A549 (cell line): ENCODE results near the gene NAPSA. TPM values are rescaled to one million over a fixed set of nuclear protein-coding genes. Genes with fewer than 3 reads are reported as not detected.
"Not testable (repeated sequence)": the region's sequence is repeated elsewhere in the genome, so short reads cannot be mapped to it uniquely, and the experiment has no call there.

Experiments
- ATAC-seq, 2 experiments: fragments of 200-7000 bp in 1 of 2; fragments of >200 bp in 1 of 2; cut with Nextera tagmentation in 1 of 2; cut with Tn5 transposase in 1 of 2; 3 replicates each; pipeline versions ENCODE4 v1.8.0 to v1.9.1; 2018 to 2020; ENCODE audit warnings: mild to moderate bottlenecking in 1 of 2, moderate library complexity in 1 of 2
- CTCF ChIA-PET: fragments of 300-600 bp; sonication (Branson Sonifier 250); formaldehyde crosslinking; extraction: SDS; loops from one replicate; lab custom pipeline; 2021; ENCODE audit warnings: antibody characterized with exemption, inconsistent platforms; lab: Yijun Ruan, JAX
- POLR2A ChIA-PET: fragments of 350-600 bp; formaldehyde crosslinking; extraction: SDS; loops from one replicate; lab custom pipeline; 2021; ENCODE audit warnings: antibody characterized with exemption, inconsistent platforms; lab: Yijun Ruan, JAX
- DNase-seq, 2 experiments: peaks; one replicate each; pipeline versions ENCODE4 v3.0.0 to v3.0.0-alpha.2; 2011 to 2016; ENCODE audit warnings: low read depth in 1 of 2, low spot score in 1 of 2
- FAIRE-seq: peaks from 2 replicates; lab custom pipeline; 2011; peaks lifted over from hg19 to GRCh38; lab: Jason Lieb, UNC
- H3K27ac ChIP-seq, 2 experiments: fragments of >200 bp; sonication (Bioruptor Twin); formaldehyde crosslinking; 3 replicates each; pipeline ENCODE4 v1.5.1; 2016 to 2017
- H3K4me1 ChIP-seq: fragments of >200 bp; sonication (Bioruptor Twin); formaldehyde crosslinking; 3 replicates; pipeline ENCODE4 v1.6.1; 2016
- H3K4me2 ChIP-seq: fragments of >200 bp; sonication (Bioruptor Twin); formaldehyde crosslinking; 3 replicates; pipeline ENCODE4 v1.6.1; 2016
- H3K4me3 ChIP-seq: fragments of >200 bp; sonication (Bioruptor Twin); formaldehyde crosslinking; 3 replicates; pipeline ENCODE4 v1.5.1; 2016
- H3K9me3 ChIP-seq: fragments of >200 bp; sonication (Bioruptor Twin); formaldehyde crosslinking; 3 replicates; pipeline ENCODE4 v1.6.1; 2016
- BHLHE40 ChIP-seq: IDR thresholded peaks from 2 replicates; pipeline ENCODE4 v1.6.1; 2012; ENCODE audit warnings: low read depth, low read length, inconsistent platforms
- CHD4 ChIP-seq: fragments of 200-600 bp; sonication (generic); IDR thresholded peaks from 2 replicates; pipeline ENCODE4 v1.6.1; 2016; ENCODE audit warnings: antibody characterized with exemption, mild to moderate bottlenecking, borderline replicate concordance
- EHF ChIP-seq: fragments of 250-450 bp; sonication (Bioruptor Pico); IDR thresholded peaks from 2 replicates; pipeline ENCODE4 v1.5.0; 2020; ENCODE audit warnings: mild to moderate bottlenecking
- FOSB ChIP-seq: fragments of 250-450 bp; sonication (Bioruptor Pico); IDR thresholded peaks from 2 replicates; pipeline ENCODE4 v1.5.0; 2020; ENCODE audit warnings: mild to moderate bottlenecking, moderate library complexity
- GATA3 ChIP-seq: IDR thresholded peaks from 2 replicates; pipeline ENCODE4 v1.6.1; 2012; ENCODE audit warnings: borderline replicate concordance
- HMGXB4 ChIP-seq: fragments of 250-450 bp; sonication (Bioruptor Pico); IDR thresholded peaks from 2 replicates; pipeline ENCODE4 v1.5.0; 2021; ENCODE audit warnings: mild to moderate bottlenecking, moderate library complexity, borderline replicate concordance
- JUN ChIP-seq, 2 experiments: fragments of >200 bp; sonication (Bioruptor Twin); formaldehyde crosslinking; IDR thresholded peaks; 2 replicates in 1 of 2; 3 replicates in 1 of 2; pipeline ENCODE4 v1.6.1; 2016 to 2017
- KDM5A ChIP-seq: fragments of 200-600 bp; sonication (generic); IDR thresholded peaks from 2 replicates; pipeline ENCODE4 v1.6.1; 2016; ENCODE audit warnings: antibody characterized with exemption, mild to moderate bottlenecking
- MAX ChIP-seq: IDR thresholded peaks from 2 replicates; pipeline ENCODE4 v1.6.1; 2012
- MAZ ChIP-seq: fragments of 150-350 bp; IDR thresholded peaks from 2 replicates; pipeline ENCODE4 v1.6.1; 2014; ENCODE audit warnings: antibody characterized with exemption, low read depth, low read length, borderline replicate concordance
- PHF8 ChIP-seq: fragments of 200-600 bp; sonication (generic); IDR thresholded peaks from 2 replicates; pipeline ENCODE4 v1.6.1; 2016; ENCODE audit warnings: low read depth, mild to moderate bottlenecking, antibody characterized with exemption, moderate library complexity, borderline replicate concordance
- RARB ChIP-seq: fragments of 250-450 bp; sonication (Bioruptor Pico); IDR thresholded peaks from 2 replicates; pipeline ENCODE4 v1.8.0; 2021; ENCODE audit warnings: mild to moderate bottlenecking, moderate library complexity
- TFCP2L1 ChIP-seq: fragments of 250-450 bp; sonication (Bioruptor Pico); IDR thresholded peaks from 2 replicates; pipeline ENCODE4 v1.5.0; 2021; ENCODE audit warnings: mild to moderate bottlenecking
- ZNF302 ChIP-seq: fragments of 250-450 bp; sonication (Bioruptor Pico); IDR thresholded peaks from 2 replicates; pipeline ENCODE4 v1.9.0; 2021; ENCODE audit warnings: inconsistent platforms, mild to moderate bottlenecking, moderate library complexity
- WGBS: methylation state at CpG from one replicate; pipeline ENCODE4 v1.1.6; 2017; ENCODE audit errors: missing lambda C conversion rate; 5-methylcytosine and 5-hydroxymethylcytosine counted together
- polyA plus RNA-seq, 4 experiments: library from polyadenylated mRNA; depleted of rRNA in 3 of 4; stranded (reverse); fragments of >200 nt; fragmentation: RNase III in 1 of 4; extraction: RNeasy Plus Mini Kit Qiagen cat#74134 plus additional on column Dnase treatment in 1 of 4; gene quantifications; 2 replicates in 3 of 4; 3 replicates in 1 of 4; pipeline ENCODE4 v1.2.3, GENCODE V29; 2011 to 2017
- TF ChIP-seq, protein P1 (sequence below): IDR thresholded peaks from 2 replicates; pipeline ENCODE4 v1.6.1; 2012; ENCODE audit warnings: low read depth, borderline replicate concordance
- TF ChIP-seq, protein P2 (sequence below): fragments of 450-650 bp; IDR thresholded peaks from 2 replicates; pipeline ENCODE4 v1.6.1; 2014; ENCODE audit warnings: antibody characterized with exemption

NAPSA gene
- polyA plus RNA-seq, 2 of the 4 experiments (the other 2 are of a cell fraction) = 1.3 to 1.5 TPM

DNA sequence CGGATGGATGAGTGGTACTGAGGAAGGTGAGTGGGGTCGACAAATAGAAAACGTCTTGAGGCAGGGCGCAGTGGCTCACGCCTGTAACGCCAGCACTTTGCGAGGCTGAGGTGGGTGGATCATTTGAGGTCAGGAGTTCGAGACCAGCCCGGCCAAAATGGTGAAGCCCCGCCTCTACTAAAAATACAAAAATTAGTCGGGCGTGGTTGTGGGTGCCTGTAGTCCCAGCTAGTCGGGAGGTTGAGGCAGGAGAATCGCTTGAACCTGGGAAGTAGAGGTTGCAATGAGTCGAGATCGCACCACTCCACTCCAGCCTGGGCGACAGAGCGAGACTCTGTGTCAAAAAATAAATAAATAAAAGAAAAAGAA is 35.5 kb downstream of the NAPSA start:
- DNase-seq, FAIRE-seq, ATAC-seq, H3K9me3 ChIP-seq: not testable (repeated sequence)
- Histone ChIP-seq H3K4me3 (peak overlapping the region; percentile 60), H3K4me1 (peaks cover 45% of the 10 kb centered on the region), H3K4me2 (peak overlapping the region; percentile 99)
- WGBS = 20% methylated on average over 18 of the region's 18 CpGs
- POLR2A ChIA-PET = interaction anchor here (1.0 to 1.9 kb wide), 5 partner anchors 27 to 401 kb away, joined by 4 to 8 read pairs (median 4); partner anchors contain the start of genes ATF5 and NUP62
- TF ChIP-seq TFCP2L1 (CRISPR knock-in tag) = peak; percentile 79
- TF ChIP-seq PHF8 = 0 out of 2 replicates have a peak, but pooled peaks have one; percentile 3
- TF ChIP-seq CHD4 = peak; percentile 63; the same call in 1 of the 2 replicates
- TF ChIP-seq EHF = 0 out of 2 replicates have a peak, but pooled peaks have one; percentile 37
- TF ChIP-seq FOSB (CRISPR knock-in tag) = 0 out of 2 replicates have a peak, but pooled peaks have one; percentile 15
- TF ChIP-seq, all 56 proteins: peak for 5; not testable (repeated sequence) for 51
- peak overlapping the region; percentile 50 to 68; a peak in 5 of 6 replicates for H3K27ac ChIP-seq
- CTCF ChIA-PET = interaction anchor here (1.1 to 3.0 kb wide), 4 partner anchors 38 to 194 kb away, joined by 4 to 76 read pairs (median 5); no protein-coding TSS in a partner anchor

DNA sequence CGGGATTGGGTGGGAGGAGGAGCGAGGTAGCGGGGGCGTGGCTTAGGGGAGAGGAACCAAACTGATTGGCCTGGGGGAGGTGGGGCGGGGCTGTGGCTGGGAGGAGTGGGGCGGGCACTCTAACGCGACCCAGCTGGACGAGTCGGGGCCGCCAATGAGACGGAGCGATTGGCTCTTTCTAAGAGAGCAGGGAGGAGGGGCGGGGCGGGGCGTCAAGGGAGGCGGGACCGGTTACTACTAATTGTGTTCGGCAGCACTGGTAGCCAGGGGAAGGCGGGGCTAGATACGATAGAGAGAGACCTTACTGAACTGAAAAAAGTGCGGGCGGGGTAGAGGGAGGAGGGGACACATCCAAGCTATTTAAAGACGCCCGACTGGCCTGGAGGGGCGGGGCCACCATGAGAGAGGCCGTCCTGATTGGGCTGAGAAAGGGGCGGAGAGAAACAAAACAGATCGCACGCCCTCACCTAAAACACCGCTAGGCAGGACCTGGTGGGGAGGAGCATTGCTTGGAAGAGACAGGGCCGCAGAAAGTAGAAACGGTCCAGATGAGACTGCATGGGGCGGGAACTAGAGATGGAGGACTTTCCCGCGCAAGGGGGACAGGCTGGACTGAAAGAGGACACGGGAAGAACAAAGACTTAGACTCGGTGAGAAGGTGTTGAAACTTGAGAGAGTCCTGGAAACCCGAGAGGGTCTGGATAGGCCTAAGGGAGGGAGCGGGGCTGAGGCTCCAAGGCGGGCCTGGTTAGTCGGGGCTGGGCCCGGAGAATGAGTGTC is 36.1 kb downstream of the NAPSA start, which contains the start of gene KCNC3:
KCNC3 (minus strand) TSS at position 232 of the 780 bp plus-strand sequence. CDS start 295 bp downstream, outside the sequence.
- H3K9me3 ChIP-seq = 0 out of 3 replicates have a peak, but pooled peaks cover 3% of the 10 kb centered on the region
- TF ChIP-seq, protein P1, sequence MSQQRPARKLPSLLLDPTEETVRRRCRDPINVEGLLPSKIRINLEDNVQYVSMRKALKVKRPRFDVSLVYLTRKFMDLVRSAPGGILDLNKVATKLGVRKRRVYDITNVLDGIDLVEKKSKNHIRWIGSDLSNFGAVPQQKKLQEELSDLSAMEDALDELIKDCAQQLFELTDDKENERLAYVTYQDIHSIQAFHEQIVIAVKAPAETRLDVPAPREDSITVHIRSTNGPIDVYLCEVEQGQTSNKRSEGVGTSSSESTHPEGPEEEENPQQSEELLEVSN = peak; percentile 80; the same call in 1 of the 2 replicates
- TF ChIP-seq MAX = peak; percentile 64; the same call in 1 of the 2 replicates
- TF ChIP-seq RARB (CRISPR knock-in tag) = 0 out of 2 replicates have a peak, but pooled peaks have one; percentile 69
- TF ChIP-seq KDM5A = no peak
- no peak for TF ChIP-seq BHLHE40
- no peak for TF ChIP-seq HMGXB4 (CRISPR knock-in tag)
- TF ChIP-seq ZNF302 = no peak
- TF ChIP-seq MAZ = peak; percentile 40; the same call in 1 of the 2 replicates
- TF ChIP-seq JUN (IDR thresholded peaks at IDR 0.05) = peak in 1 of 2 experiments; percentile 21; a peak in 1 of 5 replicates
- TF ChIP-seq, protein P2, sequence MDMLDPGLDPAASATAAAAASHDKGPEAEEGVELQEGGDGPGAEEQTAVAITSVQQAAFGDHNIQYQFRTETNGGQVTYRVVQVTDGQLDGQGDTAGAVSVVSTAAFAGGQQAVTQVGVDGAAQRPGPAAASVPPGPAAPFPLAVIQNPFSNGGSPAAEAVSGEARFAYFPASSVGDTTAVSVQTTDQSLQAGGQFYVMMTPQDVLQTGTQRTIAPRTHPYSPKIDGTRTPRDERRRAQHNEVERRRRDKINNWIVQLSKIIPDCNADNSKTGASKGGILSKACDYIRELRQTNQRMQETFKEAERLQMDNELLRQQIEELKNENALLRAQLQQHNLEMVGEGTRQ = no peak
- TF ChIP-seq PHF8 = peak; percentile 24; the same call in 1 of the 2 replicates
- no peak for TF ChIP-seq GATA3
- TF ChIP-seq, all 56 proteins: peak for 6
- peak within 1 kb of the TSS; percentile 99 for H3K4me2 ChIP-seq
- CTCF ChIA-PET = interaction anchor here (0.6 to 3.0 kb wide), 21 partner anchors 11 to 393 kb away, joined by 3 to 76 read pairs (median 5); no protein-coding TSS in a partner anchor
- no peak for FAIRE-seq
- ATAC-seq = peak; percentile 54 to 83
- peak; percentile 99 to 100 for DNase-seq
- 1% methylated on average over 38 of the region's 43 CpGs for WGBS
- H3K4me1 ChIP-seq = peaks cover 45% of the 10 kb centered on the region
- POLR2A ChIA-PET = interaction anchor here (0.5 to 1.9 kb wide), 17 partner anchors 14 to 1073 kb away, joined by 3 to 23 read pairs (median 5); partner anchors contain the start of genes ATF5, JOSD2, NUP62 and POLD1
- H3K4me3 ChIP-seq = peak within 1 kb of the TSS; percentile 60
- peak within 1 kb of the TSS; percentile 50 to 75; a peak in 5 of 6 replicates for H3K27ac ChIP-seq
